GM13976 (cell line): ENCODE data around the gene PFKFB4.
"Not testable (repeated sequence)": the region's sequence is repeated elsewhere in the genome, so short reads cannot be mapped to it uniquely, and the experiment has no call there.

ENCODE experiments used
- DNase-seq: peaks from one replicate; pipeline ENCODE4 v3.0.0; 2012; ENCODE audit warnings: low spot score
- CTCF ChIP-seq: IDR thresholded peaks from 2 replicates; pipeline ENCODE4 v1.5.1; 2012; ENCODE audit warnings: borderline replicate concordance, mild to moderate bottlenecking; ENCODE audit not compliant: insufficient read depth; ENCODE audit errors: extremely low read depth, missing control alignments, control extremely low read depth
- in situ Hi-C: fragments of 300-500 bp; cut with MboI; formaldehyde crosslinking; loops from one replicate; pipeline ENCODE4 v1.12.0; 2022; ENCODE audit warnings: low sequenced_read_pairs, mixed read lengths, inconsistent platforms; ENCODE audit not compliant: unreplicated experiment

PFKFB4 gene

GRCh38 chr3:48555231-48555948 is 1.2 kb downstream of the PFKFB4 start:
- no peak for DNase-seq
- no peak for TF ChIP-seq CTCF

GRCh38 chr3:48553886-48554845 is 2.4 kb downstream of the PFKFB4 start:
- DNase-seq = no peak
- TF ChIP-seq CTCF = no peak
- in situ Hi-C loops = no loop called here

More at GRCh38 chr3:48555231-48555948, 1.2 kb downstream of the PFKFB4 start:
- in situ Hi-C loops = no loop called here

GRCh38 chr3:48553361-48553760 is 3.2 kb downstream of the PFKFB4 start:
- DNase-seq = no peak
- no peak for TF ChIP-seq CTCF
- in situ Hi-C loops = no loop called here

GRCh38 chr3:48552111-48552951 is 4.3 kb downstream of the PFKFB4 start:
- in situ Hi-C loops = no loop called here
- no peak for TF ChIP-seq CTCF
- DNase-seq = no peak

GRCh38 chr3:48551651-48552050 is 5.0 kb downstream of the PFKFB4 start:
- DNase-seq, in situ Hi-C loops: not testable (repeated sequence)

GRCh38 chr3:48548729-48549705 is 7.6 kb downstream of the PFKFB4 start:
- DNase-seq = peak; percentile 83
- peak; percentile 93 for TF ChIP-seq CTCF
- in situ Hi-C loops = no loop called here
